NCI-H2107 treated with DMSO at 0.1 percent for 48 hours (cell line): ENCODE results near the gene BCAT1.

Experiments
- DNase-seq: peaks from one replicate; lab custom pipeline; 2025; ENCODE audit not compliant: unreplicated experiment; lab: John Stamatoyannopoulos, UW

The BCAT1 gene

GRCh38 chr12:24772813-24773212, 176.1 kb downstream of the BCAT1 start:
- DNase-seq, result no peak

GRCh38 chr12:24770821-24771220, 178.1 kb downstream of the BCAT1 start:
- DNase-seq, result no peak

- no peak for DNase-seq
These were observed 178.6 kb downstream of the BCAT1 start for GRCh38 chr12:24770334-24770733.

- DNase-seq, result no peak
These were observed 179.2 kb downstream of the BCAT1 start for GRCh38 chr12:24769682-24770081.

GRCh38 chr12:24768415-24768814, 180.5 kb downstream of the BCAT1 start:
- no peak for DNase-seq

- DNase-seq, result no peak
These were observed 181.9 kb downstream of the BCAT1 start for GRCh38 chr12:24767016-24767415.

- DNase-seq, result no peak
These were observed 184.2 kb downstream of the BCAT1 start for GRCh38 chr12:24764712-24765111.

- no peak for DNase-seq
These were observed 188.1 kb downstream of the BCAT1 start for GRCh38 chr12:24760606-24761378.

- no peak for DNase-seq
These were observed 188.7 kb downstream of the BCAT1 start for GRCh38 chr12:24760162-24760561.
